Lower leg skin (tissue), 4 donors: ENCODE data around the gene TRMT11. TPM values are rescaled to one million over a fixed set of nuclear protein-coding genes. Genes with fewer than 3 reads are reported as not detected.
A peak's percentile ranks its signal among the peaks of the same experiment; 100 is the strongest.

Source experiments
- DNase-seq, 2 donors: peaks; one replicate each; pipeline ENCODE4 v3.0.0-alpha.2; 2019; ENCODE audit warnings: low spot score in 2 of 2
- H3K4me3 ChIP-seq: fragments of 200-600 bp; sonication (generic); 2 replicates; pipeline ENCODE4 v1.5.1; 2017; ENCODE audit warnings: mild to moderate bottlenecking, low read depth; ENCODE audit not compliant: poor library complexity, severe bottlenecking
- CTCF ChIP-seq, 3 donors: fragments of 450-650 bp; IDR thresholded peaks; one replicate each; pipeline ENCODE4 v1.5.1; 2016; ENCODE audit warnings: antibody characterized with exemption in 3 of 3, mild to moderate bottlenecking in 3 of 3, moderate library complexity in 2 of 3
- POLR2A ChIP-seq, 2 donors: fragments of 450-650 bp; IDR thresholded peaks; one replicate each; pipeline ENCODE4 v1.6.1; 2016 to 2017; ENCODE audit warnings: antibody characterized with exemption in 2 of 2, mild to moderate bottlenecking in 1 of 2, moderate library complexity in 1 of 2
- WGBS, 2 donors: methylation state at CpG; one replicate each; pipeline ENCODE4 v1.1.5; 2018; 5-methylcytosine and 5-hydroxymethylcytosine counted together
- intact Hi-C: fragments of 100-400 bp; cut with DNase I; formaldehyde crosslinking; loops from one replicate; pipeline ENCODE4 v1.15.0; 2023; ENCODE audit warnings: low total_unique reads
- total RNA-seq, 4 donors: library from RNA; depleted of rRNA; stranded (reverse); fragments of >200 nt; gene quantifications; one replicate each; pipeline ENCODE4 v1.1.0, GENCODE V29; 2016

Gene TRMT11
- total RNA-seq, 4 donors from 2014 or later, result 8.1 to 14.0 (median 11.0) TPM

- no peak for DNase-seq
- TF ChIP-seq CTCF (IDR thresholded peaks at IDR 0.05), result no peak
- no peak for TF ChIP-seq POLR2A (IDR thresholded peaks at IDR 0.05)
- intact Hi-C loops, result no loop called here
- no peak overlapping the region for H3K4me3 ChIP-seq
- 65 to 71% methylated on average over 4 of the region's 4 CpGs for WGBS, 2 donors
These were observed 42.6 kb upstream of the TRMT11 start for GRCh38 chr6:125943528-125944433.

GRCh38 chr6:125944434-125944816, 41.9 kb upstream of the TRMT11 start:
- intact Hi-C loops, result no loop called here
- H3K4me3 ChIP-seq, result no peak overlapping the region
- DNase-seq, result peak in 1 of 2 donors; percentile 48
- TF ChIP-seq CTCF (IDR thresholded peaks at IDR 0.05), result no peak
- no peak for TF ChIP-seq POLR2A (IDR thresholded peaks at IDR 0.05)
- WGBS, 2 donors, result 11% methylated on average over 5 of the region's 5 CpGs

- 53 to 71% methylated on average over 1 of the region's 1 CpG for WGBS, 2 donors
- no peak overlapping the region for H3K4me3 ChIP-seq
- intact Hi-C loops, result no loop called here
- DNase-seq, result no peak
- TF ChIP-seq POLR2A (IDR thresholded peaks at IDR 0.05), result no peak
- TF ChIP-seq CTCF (IDR thresholded peaks at IDR 0.05), result no peak
These were observed 41.4 kb upstream of the TRMT11 start for GRCh38 chr6:125944896-125945295.

- intact Hi-C loops, result no loop called here
- H3K4me3 ChIP-seq, result no peak overlapping the region
- 59 to 65% methylated on average over 1 of the region's 1 CpG for WGBS, 2 donors
- TF ChIP-seq POLR2A (IDR thresholded peaks at IDR 0.05), result no peak
- no peak for DNase-seq
These were observed 40.8 kb upstream of the TRMT11 start for GRCh38 chr6:125945378-125946141.

- WGBS, 2 donors, result 27 to 28% methylated on average over 2 of the region's 2 CpGs
- DNase-seq, result peak in 1 of 2 donors; percentile 46
- no peak for TF ChIP-seq CTCF (IDR thresholded peaks at IDR 0.05)
- TF ChIP-seq POLR2A (IDR thresholded peaks at IDR 0.05), result no peak
- no peak overlapping the region for H3K4me3 ChIP-seq
- intact Hi-C loops, result no loop called here
These were observed 38.7 kb upstream of the TRMT11 start for GRCh38 chr6:125947615-125948014.

- no peak overlapping the region for H3K4me3 ChIP-seq
- DNase-seq, result no peak
- no peak for TF ChIP-seq CTCF (IDR thresholded peaks at IDR 0.05)
- 88 to 94% methylated on average over 3 of the region's 3 CpGs for WGBS, 2 donors
- intact Hi-C loops, result no loop called here
These were observed 37.9 kb upstream of the TRMT11 start for GRCh38 chr6:125948455-125948854.
